GM21447 (cell line): Measurements from ENCODE around the gene CLEC12A.
"Not testable (repeated sequence)": the region's sequence is repeated elsewhere in the genome, so short reads cannot be mapped to it uniquely, and the experiment has no call there.

Experiments
- ATAC-seq: cut with Tn5 transposase; IDR thresholded peaks from one replicate; pipeline ENCODE4 v1.9.1; 2021; ENCODE audit not compliant: unreplicated experiment

Gene CLEC12A

DNA sequence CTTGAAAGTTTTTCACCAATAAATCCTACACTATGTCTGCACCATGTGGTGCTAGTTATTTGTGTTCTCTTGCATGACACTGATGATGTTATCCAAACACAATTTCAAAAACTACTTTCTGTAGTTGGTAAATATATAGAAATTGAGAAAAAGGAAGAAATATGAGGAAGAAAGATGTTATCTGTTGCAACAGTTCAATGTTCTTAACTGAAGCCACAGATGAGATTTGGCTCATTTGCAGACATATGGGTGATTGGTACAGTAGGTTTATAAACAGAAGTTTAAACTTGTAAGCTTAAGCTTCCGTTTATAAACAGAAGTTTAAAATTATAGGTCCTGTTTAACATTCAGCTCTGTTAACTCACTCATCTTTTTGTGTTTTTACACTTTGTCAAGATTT lies at the start of gene CLEC12A:
Gene CLEC12A (plus strand): TSS at position 229 of the 400 bp plus-strand sequence. CDS start 188 bp downstream, outside the sequence.
- no peak for ATAC-seq

- no peak for ATAC-seq
These were observed 48.8 kb upstream of the CLEC12A start for GRCh38 chr12:9922429-9922828.

GRCh38 chr12:9925705-9926393 lies 45.4 kb upstream of the CLEC12A start:
- no peak for ATAC-seq

DNA sequence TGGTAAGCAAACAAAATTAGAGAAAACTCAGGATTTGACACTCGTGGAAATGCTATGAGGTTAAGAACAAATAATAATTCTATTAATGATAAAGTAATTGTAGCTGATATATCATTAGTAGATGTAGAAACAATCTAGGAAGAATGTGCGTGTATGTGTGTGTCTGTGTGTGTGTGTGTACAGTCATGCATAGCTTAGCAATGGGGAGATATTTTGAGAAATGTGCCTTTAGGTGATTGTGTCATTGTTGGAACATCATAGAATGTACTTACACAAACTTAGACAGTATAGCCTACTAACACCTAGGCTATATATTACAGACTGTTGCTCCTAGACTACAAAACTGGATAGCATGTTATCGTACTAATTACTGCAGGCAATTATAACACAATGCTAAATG lies 44.3 kb upstream of the CLEC12A start:
- ATAC-seq = no peak

- no peak for ATAC-seq
These were observed 42.6 kb upstream of the CLEC12A start for GRCh38 chr12:9928607-9929006.

GRCh38 chr12:9931245-9931644 lies 40.0 kb upstream of the CLEC12A start:
- no peak for ATAC-seq

- no peak for ATAC-seq
These were observed 38.9 kb upstream of the CLEC12A start, which contains the start of gene CLEC2A for GRCh38 chr12:9932270-9932669. Gene CLEC2A, minus strand, starts transcription at chr12:9932370. Its CDS starts 41 bp downstream, at chr12:9932329.

GRCh38 chr12:9933958-9934357 lies 37.3 kb upstream of the CLEC12A start:
- ATAC-seq = no peak

DNA sequence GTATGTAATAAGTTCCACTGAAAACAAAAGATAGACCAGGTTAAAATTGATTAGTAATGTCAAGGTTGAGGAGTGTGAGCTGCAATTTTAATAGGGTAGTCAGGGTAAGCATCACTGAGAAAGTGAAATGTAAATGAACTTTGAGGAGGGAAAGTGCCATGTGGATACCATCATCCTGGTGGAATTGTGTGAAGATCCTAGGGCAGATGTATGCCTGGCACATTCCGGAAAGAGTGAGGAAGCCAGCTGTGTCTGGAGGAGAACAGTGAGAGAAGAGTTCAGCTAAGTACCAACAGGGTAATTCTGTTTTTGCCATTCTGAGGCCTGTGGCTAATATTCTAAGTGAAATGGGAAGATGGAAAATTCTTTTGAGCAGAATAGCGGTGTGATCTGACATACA lies 36.2 kb upstream of the CLEC12A start:
- no peak for ATAC-seq

- no peak for ATAC-seq
These were observed 34.6 kb upstream of the CLEC12A start for GRCh38 chr12:9936591-9936990.

DNA sequence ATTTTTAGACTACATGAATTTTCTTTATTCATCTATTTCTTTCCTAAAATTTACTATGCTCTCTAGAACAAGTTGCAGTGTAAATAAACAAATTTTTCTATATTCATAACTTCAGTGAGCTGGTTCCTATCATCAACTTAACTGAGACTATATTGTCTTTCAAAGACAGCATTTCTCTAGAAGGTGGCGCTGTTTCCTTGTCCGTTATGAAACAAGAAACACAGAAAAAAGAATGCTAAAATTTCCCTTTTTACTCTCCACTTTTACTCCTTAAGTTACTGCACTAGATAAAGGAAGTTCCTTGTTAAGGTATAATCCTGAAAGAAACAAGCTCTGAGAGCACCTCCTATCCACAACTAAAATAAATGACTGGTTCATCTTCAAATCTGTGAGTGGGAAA lies 30.8 kb upstream of the CLEC12A start:
- ATAC-seq = no peak

DNA sequence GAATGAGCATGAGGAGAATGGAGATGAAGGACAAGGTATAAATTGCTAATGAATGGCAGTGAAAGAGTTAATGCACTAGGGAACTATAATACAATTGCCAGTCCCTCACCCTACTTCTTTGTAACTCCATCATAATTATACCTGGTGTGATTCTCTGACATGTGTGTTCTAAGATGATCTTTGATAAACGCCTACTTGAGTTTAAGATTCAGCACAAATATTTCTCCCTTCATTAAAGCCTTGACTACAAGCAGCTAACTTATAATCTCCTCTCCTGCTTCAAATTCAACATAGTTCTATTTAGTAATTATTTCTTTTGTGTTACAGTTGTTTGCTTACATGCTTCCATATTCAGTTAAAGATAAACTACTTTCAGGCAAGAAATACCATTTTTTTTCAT lies 29.4 kb upstream of the CLEC12A start:
- no peak for ATAC-seq

GRCh38 chr12:9943240-9943639 lies 28.0 kb upstream of the CLEC12A start:
- ATAC-seq = peak; percentile 75

GRCh38 chr12:9944391-9944790 lies 26.8 kb upstream of the CLEC12A start:
- ATAC-seq = no peak

GRCh38 chr12:9947674-9948073 lies 23.5 kb upstream of the CLEC12A start:
- no peak for ATAC-seq

- peak; percentile 95 for ATAC-seq
These were observed 22.5 kb upstream of the CLEC12A start for GRCh38 chr12:9948606-9949296.

- ATAC-seq = peak; percentile 31
These were observed 20.1 kb upstream of the CLEC12A start for GRCh38 chr12:9951026-9951675.

- ATAC-seq = not testable (repeated sequence)
These were observed 18.1 kb upstream of the CLEC12A start for GRCh38 chr12:9952954-9953729.

DNA sequence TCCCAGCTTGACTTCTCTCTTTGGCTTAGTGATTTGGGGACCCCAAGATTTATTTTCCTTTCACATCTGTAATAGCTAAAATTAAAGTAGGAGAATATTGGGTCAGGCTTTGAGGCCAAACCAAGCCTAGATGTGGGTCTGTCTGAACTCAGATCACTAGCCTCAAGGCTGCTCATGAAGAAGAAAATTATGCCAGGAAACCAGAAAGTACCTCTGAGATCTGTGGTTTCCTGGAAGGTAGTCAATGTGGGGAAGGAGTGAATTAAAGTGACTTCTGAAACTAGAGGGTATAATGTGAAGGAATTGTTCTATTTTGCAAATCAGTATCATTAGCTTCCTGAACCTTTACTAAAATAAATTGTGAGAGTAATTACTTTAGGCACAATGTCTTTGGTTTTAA lies 13.4 kb upstream of the CLEC12A start:
- ATAC-seq = no peak

DNA sequence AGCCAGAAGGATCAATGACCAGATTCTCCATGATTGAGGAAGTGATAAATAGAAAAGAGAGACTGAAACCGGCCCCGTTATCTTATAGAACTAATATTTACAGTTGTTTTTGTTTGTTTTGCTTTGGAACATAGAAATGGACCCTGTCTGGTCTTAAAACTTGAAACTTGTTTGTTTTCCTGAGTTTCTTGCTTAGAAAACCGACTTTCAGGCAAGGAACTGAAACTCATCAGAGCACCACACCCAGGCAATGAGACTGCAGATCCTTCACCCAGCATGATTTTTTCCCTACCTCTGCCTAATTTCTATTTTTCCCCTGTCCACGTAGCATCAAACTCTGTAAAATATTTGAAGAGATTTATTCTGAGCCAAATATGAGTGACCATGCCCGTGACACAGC lies 10.6 kb upstream of the CLEC12A start:
- peak; percentile 25 for ATAC-seq

GRCh38 chr12:9961106-9961505 lies 10.1 kb upstream of the CLEC12A start:
- ATAC-seq = peak; percentile 90
